Measurements from ENCODE around the gene TICAM2. TPM values are rescaled to one million over a fixed set of nuclear protein-coding genes. Genes with fewer than 3 reads are reported as not detected.

Gene TICAM2
- total and polyA plus RNA-seq, 9 of the 15 experiments (the other 6 are each of a cell fraction or from before 2014, with no cell fraction given) = 0.15 to 1.8 (median 0.98) TPM

DNA sequence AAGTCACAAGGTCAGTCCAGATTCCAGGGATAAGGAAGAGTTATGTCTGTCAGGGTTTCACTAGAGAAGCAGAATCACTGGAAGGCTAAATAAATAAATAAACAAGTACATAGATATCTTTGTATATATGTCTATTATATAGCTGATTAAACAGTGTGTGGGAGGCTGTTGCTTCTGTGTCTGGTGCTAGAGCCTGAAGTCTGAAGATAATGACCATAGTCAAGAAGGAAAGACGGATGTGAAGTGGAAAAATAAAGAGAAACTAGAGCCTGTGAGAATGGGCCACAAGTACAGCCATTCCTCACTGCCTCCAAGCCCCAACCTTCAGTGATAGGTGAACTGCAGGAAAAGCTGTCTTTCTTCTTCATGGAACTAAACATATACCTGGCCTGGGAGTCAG lies 27.6 kb upstream of the TICAM2 start:
- CTCF ChIA-PET (ENCODE audit: low intra/inter-chr PET ratio) = no interaction called here
- no peak overlapping the region for H3K4me3 ChIP-seq
- H3K9ac ChIP-seq (ENCODE audit: insufficient read depth in 1 of 2, low read depth in 2 of 2, low read length in 2 of 2) = no peak overlapping the region
- peaks cover under 1% of the 10 kb centered on the region; the same call in 1 of the 3 replicates for H3K36me3 ChIP-seq (ENCODE audit: control insufficient read depth, insufficient read depth, low read length)
- WGBS (ENCODE audit: insufficient coverage, low coverage, missing lambda C conversion rate) = 0% methylated on average over 1 of the region's 1 CpG
- no peak for DNase-seq (ENCODE audit: extremely low read depth in 1 of 4, low spot score in 3 of 4)
- TF ChIP-seq TAL1 (IDR thresholded peaks at IDR 0.05) (peak; percentile 33), ZNF347 (CRISPR knock-in tag; IDR thresholded peaks at IDR 0.05; ENCODE audit: low read depth) (no peak), TRIM24 (IDR thresholded peaks at IDR 0.05) (no peak), HDAC6 (IDR thresholded peaks at IDR 0.05; ENCODE audit: low read depth, low read length) (no peak), SMARCE1 (IDR thresholded peaks at IDR 0.05) (0 out of 2 replicates have a peak, but pooled peaks have one; percentile 11), ARHGAP35 (IDR thresholded peaks at IDR 0.05; ENCODE audit: partially characterized antibody) (no peak), SOX6 (IDR thresholded peaks at IDR 0.05) (peak; percentile 18; the same call in 1 of the 2 replicates), FOXA3 (CRISPR knock-in tag; conservative IDR thresholded peaks at IDR 0.05 in 1 of 2, IDR thresholded peaks at IDR 0.05 in 1 of 2) (0 out of 4 replicates have a peak, but pooled peaks of 1 of the 2 experiments have one; percentile 21), MEIS2 (IDR thresholded peaks at IDR 0.05; ENCODE audit: partially characterized antibody) (peak; percentile 44), TCF7 (IDR thresholded peaks at IDR 0.05; ENCODE audit: borderline replicate concordance) (no peak), ZNF324 (CRISPR knock-in tag; IDR thresholded peaks at IDR 0.05) (0 out of 2 replicates have a peak, but pooled peaks have one; percentile 35), EGR1 (conservative IDR thresholded peaks at IDR 0.05) (0 out of 2 replicates have a peak, but pooled peaks have one; percentile 9), NCOR1 (IDR thresholded peaks at IDR 0.05) (peak; percentile 51), RBM39 (optimal IDR thresholded peaks at IDR 0.05; ENCODE audit: low read depth, low read length) (no peak), SMAD1 (IDR thresholded peaks at IDR 0.05; ENCODE audit: low read depth, low read length, partially characterized antibody) (no peak), ARID1B (IDR thresholded peaks at IDR 0.05) (peak; percentile 45), ZFP1 (CRISPR knock-in tag; IDR thresholded peaks at IDR 0.05) (no peak), CBFA2T3 (IDR thresholded peaks at IDR 0.05) (peak; percentile 55)
- TF ChIP-seq, protein P1, sequence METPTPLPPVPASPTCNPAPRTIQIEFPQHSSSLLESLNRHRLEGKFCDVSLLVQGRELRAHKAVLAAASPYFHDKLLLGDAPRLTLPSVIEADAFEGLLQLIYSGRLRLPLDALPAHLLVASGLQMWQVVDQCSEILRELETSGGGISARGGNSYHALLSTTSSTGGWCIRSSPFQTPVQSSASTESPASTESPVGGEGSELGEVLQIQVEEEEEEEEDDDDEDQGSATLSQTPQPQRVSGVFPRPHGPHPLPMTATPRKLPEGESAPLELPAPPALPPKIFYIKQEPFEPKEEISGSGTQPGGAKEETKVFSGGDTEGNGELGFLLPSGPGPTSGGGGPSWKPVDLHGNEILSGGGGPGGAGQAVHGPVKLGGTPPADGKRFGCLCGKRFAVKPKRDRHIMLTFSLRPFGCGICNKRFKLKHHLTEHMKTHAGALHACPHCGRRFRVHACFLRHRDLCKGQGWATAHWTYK (CRISPR knock-in tag; IDR thresholded peaks at IDR 0.05) = no peak
- H3K27me3 ChIP-seq (ENCODE audit: control insufficient read depth in 2 of 2, insufficient read depth in 2 of 2, low read length in 2 of 2) = no peaks in the 10 kb centered on the region
- H3K4me2 ChIP-seq (ENCODE audit: insufficient read depth, low read length) = no peak overlapping the region
- in situ Hi-C loops (cut with MboI) = loop anchor here (5.0 kb wide), 2 partner anchors 207 to 442 kb away; no protein-coding TSS in a partner anchor
- H3K9me3 ChIP-seq (replicated peaks; ENCODE audit: control insufficient read depth, insufficient read depth, low read depth, low read length) = no peaks in the 10 kb centered on the region
- POLR2A ChIA-PET = no interaction called here
- FAIRE-seq = no peak
- no peaks in the 10 kb centered on the region for H3K9me1 ChIP-seq (ENCODE audit: control insufficient read depth, insufficient read depth, low read length)
- no peak for ATAC-seq
- no peak overlapping the region; the same call in 2 of the 3 replicates for H3K27ac ChIP-seq (ENCODE audit: extremely low read depth, low read depth, low read length)
- H2AFZ ChIP-seq (ENCODE audit: low read depth, low read length) = peak overlapping the region; percentile 37
- intact Hi-C loops (cut with micrococcal nuclease) = loop anchor here (5.0 kb wide), 2 partner anchors 88 to 652 kb away; partner anchors contain the start of gene FEM1C
- peaks cover 14% of the 10 kb centered on the region for H3K79me2 ChIP-seq (ENCODE audit: control insufficient read depth, insufficient read depth, low read length)
- peaks cover 4% of the 10 kb centered on the region in 2 experiments; a peak in 2 of 5 replicates for H3K4me1 ChIP-seq (replicated peaks in 1 of 2; ENCODE audit: control insufficient read depth in 2 of 2, insufficient read depth in 2 of 2, low read length in 2 of 2)
- H4K20me1 ChIP-seq (replicated peaks; ENCODE audit: control insufficient read depth, insufficient read depth, low read length) = no peaks in the 10 kb centered on the region
- BruUV-seq (replicated peaks) = no TSS peak
